K562 (cell line): ENCODE data around the gene CPED1. TPM values are rescaled to one million over a fixed set of nuclear protein-coding genes. Genes with fewer than 3 reads are reported as not detected.

Source experiments
- GATAD2A ChIP-seq: fragments of 450-650 bp; IDR thresholded peaks from 2 replicates; pipeline ENCODE4 v1.6.1; 2017
- HNRNPUL1 ChIP-seq: fragments of 200-400 bp; formaldehyde crosslinking; IDR thresholded peaks from 2 replicates; pipeline ENCODE4 v1.6.1; 2017; ENCODE audit warnings: low read length
- JUN ChIP-seq, 2 experiments: sonication (generic) in 1 of 2; formaldehyde crosslinking in 1 of 2; IDR thresholded peaks; 2 replicates each; pipeline versions ENCODE4 v1.6.1 to v1.8.0; 2012 to 2022; ENCODE audit warnings: borderline replicate concordance in 2 of 2, mild to moderate bottlenecking in 2 of 2, improper control_type of control experiment in 1 of 2, low read depth in 1 of 2, low read length in 1 of 2, missing genetic modification reagents in 1 of 2
- JUND ChIP-seq, 2 experiments: IDR thresholded peaks; 2 replicates in 1 of 2; 3 replicates in 1 of 2; pipeline ENCODE4 v1.6.1; 2011; ENCODE audit warnings: borderline replicate concordance in 2 of 2, low read depth in 2 of 2, low read length in 2 of 2, improper control_type of control experiment in 1 of 2, missing biosample characterization in 1 of 2, missing genetic modification characterization in 1 of 2, missing genetic modification reagents in 1 of 2
- MED1 ChIP-seq: sonication (generic); formaldehyde crosslinking; IDR thresholded peaks from 2 replicates; pipeline ENCODE4 v1.8.1; 2023; ENCODE audit warnings: missing genetic modification reagents, borderline replicate concordance
- MEIS2 ChIP-seq: fragments of 450-650 bp; IDR thresholded peaks from 2 replicates; pipeline ENCODE4 v1.6.1; 2014; ENCODE audit warnings: mild to moderate bottlenecking; ENCODE audit not compliant: partially characterized antibody
- MTF1 ChIP-seq: fragments of 250-450 bp; sonication (Bioruptor Pico); IDR thresholded peaks from 2 replicates; pipeline ENCODE4 v1.9.0; 2021; ENCODE audit warnings: moderate library complexity, mild to moderate bottlenecking, inconsistent platforms, borderline replicate concordance
- RFX5 ChIP-seq: IDR thresholded peaks from 2 replicates; pipeline ENCODE4 v1.6.1; 2011; ENCODE audit warnings: low read depth, mild to moderate bottlenecking, improper control_type of control experiment, low read length
- SMARCA4 ChIP-seq: fragments of 450-650 bp; IDR thresholded peaks from 2 replicates; pipeline ENCODE4 v1.6.1; 2016
- SMARCB1 ChIP-seq: IDR thresholded peaks from 2 replicates; pipeline ENCODE4 v1.6.1; 2011; ENCODE audit warnings: improper control_type of control experiment, low read depth; ENCODE audit not compliant: insufficient read length
- TAF7 ChIP-seq: fragments of 450-650 bp; IDR thresholded peaks from 2 replicates; pipeline ENCODE4 v1.6.1; 2016; ENCODE audit warnings: missing genetic modification characterization, missing compliant biosample characterization
- ZNF830 ChIP-seq: fragments of 250-450 bp; sonication (Bioruptor Pico); IDR thresholded peaks from 2 replicates; pipeline ENCODE4 v1.5.0; 2021; ENCODE audit warnings: mild to moderate bottlenecking
- polyA plus RNA-seq, 8 experiments: library from polyadenylated mRNA; depleted of rRNA in 4 of 8; stranded (reverse) in 5 of 8; unstranded in 3 of 8; fragments of >200 nt; fragmentation: Nextera tagmentation in 2 of 8; fragmentation: Illumina TruSeq in 1 of 8; extraction: Ambion mirVana in 2 of 8; extraction: Trizol in 1 of 8; gene quantifications; 2 replicates each; pipeline versions ENCODE4 v1.2.1 to v1.2.3, GENCODE V29; 2011 to 2014; ENCODE audit warnings: inconsistent platforms in 1 of 8, missing spikeins in 1 of 8
- total RNA-seq, 7 experiments: library from RNA; depleted of rRNA in 6 of 7; stranded (reverse); fragments of >200 nt in 6 of 7; fragmentation: Illumina TruSeq in 2 of 7; extraction: Trizol in 2 of 7; gene quantifications; 2 replicates each; pipeline versions ENCODE4 v1.2.1 to v1.2.3, GENCODE V29; 2011 to 2021; ENCODE audit warnings: low replicate concordance in 1 of 7
- TF ChIP-seq, protein P1 (sequence below): sonication (generic); formaldehyde crosslinking; IDR thresholded peaks from 2 replicates; pipeline ENCODE4 v1.8.0; 2022; ENCODE audit warnings: mild to moderate bottlenecking, missing genetic modification reagents
- TF ChIP-seq, protein P2 (sequence below): fragments of 450-650 bp; formaldehyde crosslinking; IDR thresholded peaks from 2 replicates; pipeline ENCODE4 v1.4.0; 2022; ENCODE audit warnings: missing genetic modification characterization
- TF ChIP-seq, protein P3 (sequence below), 2 experiments: fragments of 250-450 bp in 1 of 2; fragments of 450-650 bp in 1 of 2; sonication (Bioruptor Pico) in 1 of 2; IDR thresholded peaks; 2 replicates each; pipeline versions ENCODE4 v1.6.1 to v1.8.0; 2016 to 2021; ENCODE audit warnings: mild to moderate bottlenecking in 2 of 2, moderate library complexity in 2 of 2, missing compliant biosample characterization in 1 of 2, missing genetic modification characterization in 1 of 2
- TF ChIP-seq, protein P4 (sequence below): sonication (generic); formaldehyde crosslinking; IDR thresholded peaks from 2 replicates; pipeline ENCODE4 v1.8.0; 2022; ENCODE audit warnings: missing genetic modification reagents, mild to moderate bottlenecking, borderline replicate concordance
- TF ChIP-seq, protein P5 (sequence below), 2 experiments: fragments of 450-650 bp in 1 of 2; sonication (generic) in 1 of 2; formaldehyde crosslinking; conservative IDR thresholded peaks; 2 replicates each; pipeline versions ENCODE4 v1.4.0 to v1.8.1; 2020 to 2022; ENCODE audit warnings: mild to moderate bottlenecking in 1 of 2, missing genetic modification reagents in 1 of 2

CPED1 gene
- total and polyA plus RNA-seq, 9 of the 15 experiments (the other 6 are each of a cell fraction or from before 2014, with no cell fraction given) = 195 to 393 (median 290) TPM

DNA sequence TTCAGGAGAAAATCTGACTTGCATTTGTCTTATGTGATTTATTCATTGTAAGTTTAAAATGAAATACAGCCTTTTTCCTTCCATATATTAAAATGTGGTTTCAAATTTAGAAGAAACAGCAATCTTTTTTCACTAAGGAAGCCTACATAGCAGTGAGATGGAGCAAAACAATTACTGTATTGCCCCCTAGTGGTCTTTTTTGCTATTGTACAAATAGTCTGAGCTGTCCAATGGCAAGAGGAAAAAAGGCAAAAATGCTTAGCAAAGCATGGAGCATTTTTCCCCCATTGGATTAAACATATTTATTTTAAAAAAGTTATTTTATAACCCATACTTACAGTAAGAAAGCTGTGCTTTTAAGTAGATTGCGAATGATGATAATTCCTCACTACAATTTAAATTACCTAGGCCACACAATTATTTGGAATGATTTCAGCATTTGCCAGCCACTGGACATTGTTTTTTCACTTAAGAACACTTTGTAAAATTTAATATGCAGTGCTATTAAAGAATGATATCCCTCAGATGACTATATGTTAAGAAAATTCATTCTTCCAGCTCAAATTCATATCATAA is 119.5 kb downstream of the CPED1 start (continued):
- TF ChIP-seq, protein P1, sequence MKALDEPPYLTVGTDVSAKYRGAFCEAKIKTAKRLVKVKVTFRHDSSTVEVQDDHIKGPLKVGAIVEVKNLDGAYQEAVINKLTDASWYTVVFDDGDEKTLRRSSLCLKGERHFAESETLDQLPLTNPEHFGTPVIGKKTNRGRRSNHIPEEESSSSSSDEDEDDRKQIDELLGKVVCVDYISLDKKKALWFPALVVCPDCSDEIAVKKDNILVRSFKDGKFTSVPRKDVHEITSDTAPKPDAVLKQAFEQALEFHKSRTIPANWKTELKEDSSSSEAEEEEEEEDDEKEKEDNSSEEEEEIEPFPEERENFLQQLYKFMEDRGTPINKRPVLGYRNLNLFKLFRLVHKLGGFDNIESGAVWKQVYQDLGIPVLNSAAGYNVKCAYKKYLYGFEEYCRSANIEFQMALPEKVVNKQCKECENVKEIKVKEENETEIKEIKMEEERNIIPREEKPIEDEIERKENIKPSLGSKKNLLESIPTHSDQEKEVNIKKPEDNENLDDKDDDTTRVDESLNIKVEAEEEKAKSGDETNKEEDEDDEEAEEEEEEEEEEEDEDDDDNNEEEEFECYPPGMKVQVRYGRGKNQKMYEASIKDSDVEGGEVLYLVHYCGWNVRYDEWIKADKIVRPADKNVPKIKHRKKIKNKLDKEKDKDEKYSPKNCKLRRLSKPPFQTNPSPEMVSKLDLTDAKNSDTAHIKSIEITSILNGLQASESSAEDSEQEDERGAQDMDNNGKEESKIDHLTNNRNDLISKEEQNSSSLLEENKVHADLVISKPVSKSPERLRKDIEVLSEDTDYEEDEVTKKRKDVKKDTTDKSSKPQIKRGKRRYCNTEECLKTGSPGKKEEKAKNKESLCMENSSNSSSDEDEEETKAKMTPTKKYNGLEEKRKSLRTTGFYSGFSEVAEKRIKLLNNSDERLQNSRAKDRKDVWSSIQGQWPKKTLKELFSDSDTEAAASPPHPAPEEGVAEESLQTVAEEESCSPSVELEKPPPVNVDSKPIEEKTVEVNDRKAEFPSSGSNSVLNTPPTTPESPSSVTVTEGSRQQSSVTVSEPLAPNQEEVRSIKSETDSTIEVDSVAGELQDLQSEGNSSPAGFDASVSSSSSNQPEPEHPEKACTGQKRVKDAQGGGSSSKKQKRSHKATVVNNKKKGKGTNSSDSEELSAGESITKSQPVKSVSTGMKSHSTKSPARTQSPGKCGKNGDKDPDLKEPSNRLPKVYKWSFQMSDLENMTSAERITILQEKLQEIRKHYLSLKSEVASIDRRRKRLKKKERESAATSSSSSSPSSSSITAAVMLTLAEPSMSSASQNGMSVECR (CRISPR knock-in tag) = no peak
- TF ChIP-seq GATAD2A (no peak), SMARCA4 (no peak), MTF1 (no peak), JUND (IDR thresholded peaks at IDR 0.05; ENCODE audit: borderline replicate concordance, low read depth, low read length) (0 out of 2 replicates have a peak, but pooled peaks have one; percentile 17), JUND (tag; IDR thresholded peaks at IDR 0.05; ENCODE audit: borderline replicate concordance, low read depth, low read length) (no peak), JUN (IDR thresholded peaks at IDR 0.05; ENCODE audit: borderline replicate concordance, low read depth, low read length) (no peak), JUN (CRISPR knock-in tag; IDR thresholded peaks at IDR 0.05; ENCODE audit: borderline replicate concordance) (no peak), TAF7 (tag) (no peak), MEIS2 (no peak), MED1 (CRISPR knock-in tag) (no peak), RFX5 (no peak), HNRNPUL1 (no peak), ZNF830 (CRISPR knock-in tag) (no peak), SMARCB1 (no peak)
- TF ChIP-seq, protein P2, sequence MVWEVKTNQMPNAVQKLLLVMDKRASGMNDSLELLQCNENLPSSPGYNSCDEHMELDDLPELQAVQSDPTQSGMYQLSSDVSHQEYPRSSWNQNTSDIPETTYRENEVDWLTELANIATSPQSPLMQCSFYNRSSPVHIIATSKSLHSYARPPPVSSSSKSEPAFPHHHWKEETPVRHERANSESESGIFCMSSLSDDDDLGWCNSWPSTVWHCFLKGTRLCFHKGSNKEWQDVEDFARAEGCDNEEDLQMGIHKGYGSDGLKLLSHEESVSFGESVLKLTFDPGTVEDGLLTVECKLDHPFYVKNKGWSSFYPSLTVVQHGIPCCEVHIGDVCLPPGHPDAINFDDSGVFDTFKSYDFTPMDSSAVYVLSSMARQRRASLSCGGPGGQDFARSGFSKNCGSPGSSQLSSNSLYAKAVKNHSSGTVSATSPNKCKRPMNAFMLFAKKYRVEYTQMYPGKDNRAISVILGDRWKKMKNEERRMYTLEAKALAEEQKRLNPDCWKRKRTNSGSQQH = no peak
- TF ChIP-seq, protein P3, sequence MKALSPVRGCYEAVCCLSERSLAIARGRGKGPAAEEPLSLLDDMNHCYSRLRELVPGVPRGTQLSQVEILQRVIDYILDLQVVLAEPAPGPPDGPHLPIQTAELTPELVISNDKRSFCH (CRISPR knock-in tag; IDR thresholded peaks at IDR 0.05) = no peak
- TF ChIP-seq, protein P3 (tag; IDR thresholded peaks at IDR 0.05) = no peak
- TF ChIP-seq, protein P4, sequence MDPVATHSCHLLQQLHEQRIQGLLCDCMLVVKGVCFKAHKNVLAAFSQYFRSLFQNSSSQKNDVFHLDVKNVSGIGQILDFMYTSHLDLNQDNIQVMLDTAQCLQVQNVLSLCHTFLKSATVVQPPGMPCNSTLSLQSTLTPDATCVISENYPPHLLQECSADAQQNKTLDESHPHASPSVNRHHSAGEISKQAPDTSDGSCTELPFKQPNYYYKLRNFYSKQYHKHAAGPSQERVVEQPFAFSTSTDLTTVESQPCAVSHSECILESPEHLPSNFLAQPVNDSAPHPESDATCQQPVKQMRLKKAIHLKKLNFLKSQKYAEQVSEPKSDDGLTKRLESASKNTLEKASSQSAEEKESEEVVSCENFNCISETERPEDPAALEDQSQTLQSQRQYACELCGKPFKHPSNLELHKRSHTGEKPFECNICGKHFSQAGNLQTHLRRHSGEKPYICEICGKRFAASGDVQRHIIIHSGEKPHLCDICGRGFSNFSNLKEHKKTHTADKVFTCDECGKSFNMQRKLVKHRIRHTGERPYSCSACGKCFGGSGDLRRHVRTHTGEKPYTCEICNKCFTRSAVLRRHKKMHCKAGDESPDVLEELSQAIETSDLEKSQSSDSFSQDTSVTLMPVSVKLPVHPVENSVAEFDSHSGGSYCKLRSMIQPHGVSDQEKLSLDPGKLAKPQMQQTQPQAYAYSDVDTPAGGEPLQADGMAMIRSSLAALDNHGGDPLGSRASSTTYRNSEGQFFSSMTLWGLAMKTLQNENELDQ = no peak
- TF ChIP-seq, protein P5, sequence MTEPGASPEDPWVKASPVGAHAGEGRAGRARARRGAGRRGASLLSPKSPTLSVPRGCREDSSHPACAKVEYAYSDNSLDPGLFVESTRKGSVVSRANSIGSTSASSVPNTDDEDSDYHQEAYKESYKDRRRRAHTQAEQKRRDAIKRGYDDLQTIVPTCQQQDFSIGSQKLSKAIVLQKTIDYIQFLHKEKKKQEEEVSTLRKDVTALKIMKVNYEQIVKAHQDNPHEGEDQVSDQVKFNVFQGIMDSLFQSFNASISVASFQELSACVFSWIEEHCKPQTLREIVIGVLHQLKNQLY (CRISPR knock-in tag; conservative IDR thresholded peaks at IDR 0.05) = no peak
